ENCODE measurements around the gene SCO1. TPM values are rescaled to one million over a fixed set of nuclear protein-coding genes. Genes with fewer than 3 reads are reported as not detected.

SCO1 gene
- polyA plus RNA-seq, 4 donors: 15.7 to 43.5 (median 24.8) TPM

GRCh38 chr17:10661437-10661836, 35.9 kb downstream of the SCO1 start:
- H3K36me3 ChIP-seq (ENCODE audit: control insufficient read depth in 3 of 3, insufficient read depth in 2 of 3, low read depth in 1 of 3, low read length in 3 of 3): no peaks in the 10 kb centered on the region
- DNase-seq (no peak), FAIRE-seq (no peak)
- no peaks in the 10 kb centered on the region for H3K27me3 ChIP-seq (ENCODE audit: control insufficient read depth in 3 of 3, insufficient read depth in 3 of 3, low read length in 3 of 3)
- no peak overlapping the region for H3K27ac ChIP-seq (ENCODE audit: low read depth in 1 of 3, low read length in 2 of 3)
- 90 to 98% (median 97%) methylated on average over 10 of the region's 10 CpGs for WGBS, 3 donors
- no peaks in the 10 kb centered on the region for H3K4me1 ChIP-seq (ENCODE audit: control insufficient read depth in 3 of 3, insufficient read depth in 2 of 3, low read depth in 1 of 3, low read length in 2 of 3)
- H3K4me3 ChIP-seq (ENCODE audit: low read depth in 1 of 3, low read length in 3 of 3): no peak overlapping the region
- no peaks in the 10 kb centered on the region for H3K9me3 ChIP-seq (ENCODE audit: control insufficient read depth in 2 of 2, insufficient read depth in 1 of 2, low read depth in 1 of 2, low read length in 1 of 2)

DNA sequence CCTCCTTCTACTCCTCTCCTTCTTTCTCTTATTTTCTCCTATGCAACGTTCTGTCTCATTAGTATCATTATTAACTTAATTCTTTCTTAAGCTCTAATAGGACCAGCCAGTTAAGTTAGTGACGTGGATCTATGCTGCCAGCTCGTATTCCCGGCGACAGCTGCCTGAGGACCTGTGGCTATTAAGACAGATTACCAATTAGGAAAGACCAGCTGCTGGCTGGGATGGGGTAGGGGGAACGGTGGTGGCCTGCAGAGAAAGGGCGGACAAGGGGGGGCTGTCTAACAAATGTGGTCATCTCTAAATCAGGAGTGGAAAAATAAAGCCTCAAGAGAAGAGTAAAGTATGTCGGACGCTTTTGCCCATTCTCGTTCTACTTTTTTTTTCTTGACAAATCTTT, 39.5 kb downstream of the SCO1 start:
- H3K9me3 ChIP-seq (ENCODE audit: control insufficient read depth in 2 of 2, insufficient read depth in 1 of 2, low read depth in 1 of 2, low read length in 1 of 2): no peaks in the 10 kb centered on the region
- H3K27me3 ChIP-seq (ENCODE audit: control insufficient read depth in 3 of 3, insufficient read depth in 3 of 3, low read length in 3 of 3): no peaks in the 10 kb centered on the region
- DNase-seq (no peak), FAIRE-seq (no peak)
- H3K36me3 ChIP-seq (ENCODE audit: control insufficient read depth in 3 of 3, insufficient read depth in 2 of 3, low read depth in 1 of 3, low read length in 3 of 3): no peaks in the 10 kb centered on the region
- H3K4me1 ChIP-seq (ENCODE audit: control insufficient read depth in 3 of 3, insufficient read depth in 2 of 3, low read depth in 1 of 3, low read length in 2 of 3): no peaks in the 10 kb centered on the region
- 84 to 87% (median 85%) methylated on average over 10 of the region's 10 CpGs for WGBS, 3 donors
- no peak overlapping the region for H3K27ac ChIP-seq (ENCODE audit: low read depth in 1 of 3, low read length in 2 of 3)
- no peak overlapping the region for H3K4me3 ChIP-seq (ENCODE audit: low read depth in 1 of 3, low read length in 3 of 3)

- no peaks in the 10 kb centered on the region for H3K9me3 ChIP-seq (ENCODE audit: control insufficient read depth in 2 of 2, insufficient read depth in 1 of 2, low read depth in 1 of 2, low read length in 1 of 2)
- no peaks in the 10 kb centered on the region for H3K36me3 ChIP-seq (ENCODE audit: control insufficient read depth in 3 of 3, insufficient read depth in 2 of 3, low read depth in 1 of 3, low read length in 3 of 3)
- H3K27ac ChIP-seq (ENCODE audit: low read depth in 1 of 3, low read length in 2 of 3): no peak within 1 kb of the TSS
- no peak for FAIRE-seq
- no peak for DNase-seq
- H3K27me3 ChIP-seq (ENCODE audit: control insufficient read depth in 3 of 3, insufficient read depth in 3 of 3, low read length in 3 of 3): no peaks in the 10 kb centered on the region
- no peak within 1 kb of the TSS for H3K4me3 ChIP-seq (ENCODE audit: low read depth in 1 of 3, low read length in 3 of 3)
- no peaks in the 10 kb centered on the region for H3K4me1 ChIP-seq (ENCODE audit: control insufficient read depth in 3 of 3, insufficient read depth in 2 of 3, low read depth in 1 of 3, low read length in 2 of 3)
- 83 to 92% (median 85%) methylated on average over 15 of the region's 15 CpGs for WGBS, 3 donors
These were observed 40.2 kb downstream of the SCO1 start, which contains the start of gene MYH3 for GRCh38 chr17:10657148-10657547. MYH3 (minus strand) TSS chr17:10657309; CDS start chr17:10655064, 2,245 bp downstream.

- Histone ChIP-seq H3K4me1 (ENCODE audit: control insufficient read depth in 3 of 3, insufficient read depth in 2 of 3, low read depth in 1 of 3, low read length in 2 of 3) (no peaks in the 10 kb centered on the region), H3K27ac (ENCODE audit: low read depth in 1 of 3, low read length in 2 of 3) (no peak overlapping the region), H3K9me3 (ENCODE audit: control insufficient read depth in 2 of 2, insufficient read depth in 1 of 2, low read depth in 1 of 2, low read length in 1 of 2) (no peaks in the 10 kb centered on the region), H3K4me3 (ENCODE audit: low read depth in 1 of 3, low read length in 3 of 3) (no peak overlapping the region), H3K36me3 (ENCODE audit: control insufficient read depth in 3 of 3, insufficient read depth in 2 of 3, low read depth in 1 of 3, low read length in 3 of 3) (no peaks in the 10 kb centered on the region), H3K27me3 (ENCODE audit: control insufficient read depth in 3 of 3, insufficient read depth in 3 of 3, low read length in 3 of 3) (no peaks in the 10 kb centered on the region)
- FAIRE-seq: no peak
- WGBS, 3 donors: 73 to 87% (median 78%) methylated on average over 5 of the region's 5 CpGs
- DNase-seq: no peak
These were observed 43.3 kb downstream of the SCO1 start for GRCh38 chr17:10653987-10654386.

DNA sequence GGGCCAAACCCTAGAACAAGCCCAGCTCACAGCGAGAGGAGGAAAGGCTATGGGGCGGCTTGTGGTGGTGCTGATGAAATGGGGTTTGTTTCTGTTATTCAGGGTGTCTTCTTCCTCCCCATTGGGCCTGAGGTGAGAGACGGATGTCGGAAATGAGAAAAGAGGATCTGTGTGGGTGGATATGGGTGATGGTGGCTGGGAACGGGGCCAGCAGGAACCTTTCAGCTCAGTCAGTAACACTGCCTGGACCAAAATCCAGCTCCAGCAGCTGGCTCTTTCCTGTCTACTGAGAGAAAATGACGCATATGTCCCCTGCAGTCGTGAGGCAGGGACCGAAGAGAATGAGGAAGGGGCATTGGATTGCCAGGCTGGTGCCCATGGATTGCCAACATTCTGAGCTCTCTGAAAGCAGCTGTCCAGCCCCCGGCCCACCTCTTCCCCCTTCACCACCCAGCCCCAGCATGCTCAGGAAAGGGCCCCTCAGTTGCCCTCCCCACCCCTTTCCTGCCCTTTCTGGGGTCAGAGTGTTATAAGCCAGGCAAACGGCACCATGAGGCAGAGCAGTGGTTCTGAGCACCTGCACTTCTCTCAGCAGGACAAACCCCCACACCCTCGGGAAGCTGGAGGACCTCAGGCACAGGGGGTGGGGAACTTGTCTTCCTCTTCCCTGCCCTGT, 44.2 kb downstream of the SCO1 start:
- Histone ChIP-seq H3K27me3 (ENCODE audit: control insufficient read depth in 3 of 3, insufficient read depth in 3 of 3, low read length in 3 of 3) (no peaks in the 10 kb centered on the region), H3K4me1 (ENCODE audit: control insufficient read depth in 3 of 3, insufficient read depth in 2 of 3, low read depth in 1 of 3, low read length in 2 of 3) (no peaks in the 10 kb centered on the region), H3K9me3 (ENCODE audit: control insufficient read depth in 2 of 2, insufficient read depth in 1 of 2, low read depth in 1 of 2, low read length in 1 of 2) (no peaks in the 10 kb centered on the region), H3K27ac (ENCODE audit: low read depth in 1 of 3, low read length in 2 of 3) (no peak overlapping the region), H3K36me3 (ENCODE audit: control insufficient read depth in 3 of 3, insufficient read depth in 2 of 3, low read depth in 1 of 3, low read length in 3 of 3) (no peaks in the 10 kb centered on the region), H3K4me3 (ENCODE audit: low read depth in 1 of 3, low read length in 3 of 3) (no peak overlapping the region)
- DNase-seq (no peak), FAIRE-seq (no peak)
- WGBS, 3 donors: 58 to 78% (median 73%) methylated on average over 10 to 11 of the region's 11 CpGs

DNA sequence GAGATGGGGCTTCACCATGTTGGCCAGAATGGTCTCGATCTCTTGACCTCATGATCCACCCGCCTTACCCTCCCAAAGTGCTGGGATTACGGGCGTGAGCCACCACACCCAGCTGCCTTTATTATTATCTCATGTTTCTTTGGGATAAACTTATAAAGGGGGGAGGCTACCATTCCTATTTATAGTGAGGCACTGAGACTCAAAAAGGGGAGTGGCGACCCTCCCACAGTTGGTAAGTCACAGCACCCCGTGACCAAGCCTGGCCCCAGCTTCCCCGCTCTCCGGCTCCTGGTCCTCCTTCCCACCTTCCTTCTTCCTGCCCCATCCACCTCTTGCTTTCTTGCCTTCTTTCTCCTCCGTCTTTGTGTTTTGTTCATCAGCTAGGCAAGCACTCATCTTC, 45.4 kb downstream of the SCO1 start:
- H3K4me1 ChIP-seq (ENCODE audit: control insufficient read depth in 3 of 3, insufficient read depth in 2 of 3, low read depth in 1 of 3, low read length in 2 of 3): no peaks in the 10 kb centered on the region
- 71 to 82% (median 81%) methylated on average over 9 of the region's 9 CpGs for WGBS, 3 donors
- no peaks in the 10 kb centered on the region for H3K9me3 ChIP-seq (ENCODE audit: control insufficient read depth in 2 of 2, insufficient read depth in 1 of 2, low read depth in 1 of 2, low read length in 1 of 2)
- H3K36me3 ChIP-seq (ENCODE audit: control insufficient read depth in 3 of 3, insufficient read depth in 2 of 3, low read depth in 1 of 3, low read length in 3 of 3): no peaks in the 10 kb centered on the region
- FAIRE-seq (no peak), DNase-seq (no peak)
- H3K27me3 ChIP-seq (ENCODE audit: control insufficient read depth in 3 of 3, insufficient read depth in 3 of 3, low read length in 3 of 3): no peaks in the 10 kb centered on the region
- no peak overlapping the region for H3K4me3 ChIP-seq (ENCODE audit: low read depth in 1 of 3, low read length in 3 of 3)
- no peak overlapping the region for H3K27ac ChIP-seq (ENCODE audit: low read depth in 1 of 3, low read length in 2 of 3)

DNA sequence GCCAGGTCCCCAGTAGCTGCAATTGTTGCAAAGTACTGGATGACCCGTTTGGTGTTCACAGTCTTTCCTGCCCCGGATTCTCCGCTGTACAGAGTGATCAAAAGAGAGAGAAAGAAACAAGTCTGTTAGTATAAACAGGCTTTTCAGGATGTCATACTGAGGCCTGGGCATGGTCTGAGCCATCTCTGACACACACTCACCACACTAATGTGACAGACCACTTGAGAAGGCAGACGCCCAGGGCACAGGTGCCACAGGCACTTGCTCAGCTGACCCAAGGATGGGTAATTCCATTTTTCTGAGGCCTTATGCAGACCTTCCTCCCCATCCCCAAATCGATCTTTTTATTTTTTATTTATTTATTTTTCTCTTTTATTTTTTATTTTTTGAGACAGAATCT, 47.7 kb downstream of the SCO1 start:
- Histone ChIP-seq H3K27me3 (ENCODE audit: control insufficient read depth in 3 of 3, insufficient read depth in 3 of 3, low read length in 3 of 3) (no peaks in the 10 kb centered on the region), H3K9me3 (ENCODE audit: control insufficient read depth in 2 of 2, insufficient read depth in 1 of 2, low read depth in 1 of 2, low read length in 1 of 2) (no peaks in the 10 kb centered on the region), H3K4me3 (ENCODE audit: low read depth in 1 of 3, low read length in 3 of 3) (no peak overlapping the region), H3K27ac (ENCODE audit: low read depth in 1 of 3, low read length in 2 of 3) (no peak overlapping the region), H3K4me1 (ENCODE audit: control insufficient read depth in 3 of 3, insufficient read depth in 2 of 3, low read depth in 1 of 3, low read length in 2 of 3) (no peaks in the 10 kb centered on the region), H3K36me3 (ENCODE audit: control insufficient read depth in 3 of 3, insufficient read depth in 2 of 3, low read depth in 1 of 3, low read length in 3 of 3) (peaks cover 0 to 6% (median 0%) of the 10 kb centered on the region in 3 donors)
- 90 to 93% (median 92%) methylated on average over 5 of the region's 5 CpGs for WGBS, 3 donors
- DNase-seq: no peak
- FAIRE-seq: no peak

GRCh38 chr17:10648956-10649355, 48.4 kb downstream of the SCO1 start:
- WGBS, 3 donors: 79 to 84% (median 82%) methylated on average over 3 of the region's 3 CpGs
- Histone ChIP-seq H3K4me3 (ENCODE audit: low read depth in 1 of 3, low read length in 3 of 3) (no peak overlapping the region), H3K27ac (ENCODE audit: low read depth in 1 of 3, low read length in 2 of 3) (no peak overlapping the region), H3K27me3 (ENCODE audit: control insufficient read depth in 3 of 3, insufficient read depth in 3 of 3, low read length in 3 of 3) (no peaks in the 10 kb centered on the region), H3K36me3 (ENCODE audit: control insufficient read depth in 3 of 3, insufficient read depth in 2 of 3, low read depth in 1 of 3, low read length in 3 of 3) (peaks cover 0 to 6% (median 0%) of the 10 kb centered on the region in 3 donors), H3K9me3 (ENCODE audit: control insufficient read depth in 2 of 2, insufficient read depth in 1 of 2, low read depth in 1 of 2, low read length in 1 of 2) (no peaks in the 10 kb centered on the region), H3K4me1 (ENCODE audit: control insufficient read depth in 3 of 3, insufficient read depth in 2 of 3, low read depth in 1 of 3, low read length in 2 of 3) (no peaks in the 10 kb centered on the region)
- DNase-seq (no peak), FAIRE-seq (no peak)

DNA sequence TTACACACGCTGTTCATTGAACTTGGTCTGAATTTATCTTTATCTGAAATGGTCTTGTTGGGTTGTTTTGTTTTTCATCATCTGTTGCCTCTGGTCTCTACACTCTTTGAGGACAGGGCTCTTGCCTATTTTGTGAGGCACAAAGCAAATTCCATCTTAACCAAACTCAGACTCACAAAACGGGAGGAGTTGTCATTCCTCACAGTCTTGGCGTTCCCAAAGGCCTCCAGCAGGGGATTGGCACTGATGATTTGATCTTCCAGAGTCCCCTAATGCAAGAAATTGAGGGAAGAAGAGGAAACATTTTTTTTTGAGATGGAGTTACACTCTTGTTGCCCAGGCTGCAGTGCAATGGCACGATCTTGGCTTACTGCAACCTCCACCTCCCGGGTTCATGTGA, 49.0 kb downstream of the SCO1 start:
- no peak for FAIRE-seq
- Histone ChIP-seq H3K9me3 (ENCODE audit: control insufficient read depth in 2 of 2, insufficient read depth in 1 of 2, low read depth in 1 of 2, low read length in 1 of 2) (no peaks in the 10 kb centered on the region), H3K4me1 (ENCODE audit: control insufficient read depth in 3 of 3, insufficient read depth in 2 of 3, low read depth in 1 of 3, low read length in 2 of 3) (no peaks in the 10 kb centered on the region), H3K36me3 (ENCODE audit: control insufficient read depth in 3 of 3, insufficient read depth in 2 of 3, low read depth in 1 of 3, low read length in 3 of 3) (peaks cover 0 to 6% (median 0%) of the 10 kb centered on the region in 3 donors), H3K27me3 (ENCODE audit: control insufficient read depth in 3 of 3, insufficient read depth in 3 of 3, low read length in 3 of 3) (no peaks in the 10 kb centered on the region), H3K27ac (ENCODE audit: low read depth in 1 of 3, low read length in 2 of 3) (no peak overlapping the region), H3K4me3 (ENCODE audit: low read depth in 1 of 3, low read length in 3 of 3) (no peak overlapping the region)
- 92 to 97% (median 95%) methylated on average over 5 of the region's 5 CpGs for WGBS, 3 donors
- no peak for DNase-seq
